Thyroid gland (tissue), 4 donors: ENCODE results near the gene PACS2.

ENCODE experiments used
- CTCF ChIP-seq, 6 experiments: fragments of 200-600 bp in 3 of 6; fragments of 450-650 bp in 3 of 6; sonication (generic) in 3 of 6; IDR thresholded peaks; one replicate each; pipeline ENCODE4 v1.5.1; 2016 to 2019; ENCODE audit warnings: antibody characterized with exemption in 6 of 6, mild to moderate bottlenecking in 2 of 6, inconsistent platforms in 1 of 6, moderate library complexity in 1 of 6
- POLR2A ChIP-seq, 2 donors: fragments of 450-650 bp; IDR thresholded peaks; one replicate each; pipeline ENCODE4 v1.6.1; 2017; ENCODE audit warnings: antibody characterized with exemption in 2 of 2, mild to moderate bottlenecking in 2 of 2, moderate library complexity in 1 of 2

GRCh38 chr14:105340821-105341733 lies 26.5 kb downstream of the PACS2 start:
- TF ChIP-seq CTCF (IDR thresholded peaks at IDR 0.05), result no peak
- no peak for TF ChIP-seq POLR2A (IDR thresholded peaks at IDR 0.05)
